SW 1271 (cell line): ENCODE measurements around the gene FAM171A2.
"Not testable (repeated sequence)": the region's sequence is repeated elsewhere in the genome, so short reads cannot be mapped to it uniquely, and the experiment has no call there.

Experiments used
- DNase-seq, 2 experiments: peaks; one replicate each; lab custom pipeline; 2025; lab: John Stamatoyannopoulos, UW

The FAM171A2 gene

DNA sequence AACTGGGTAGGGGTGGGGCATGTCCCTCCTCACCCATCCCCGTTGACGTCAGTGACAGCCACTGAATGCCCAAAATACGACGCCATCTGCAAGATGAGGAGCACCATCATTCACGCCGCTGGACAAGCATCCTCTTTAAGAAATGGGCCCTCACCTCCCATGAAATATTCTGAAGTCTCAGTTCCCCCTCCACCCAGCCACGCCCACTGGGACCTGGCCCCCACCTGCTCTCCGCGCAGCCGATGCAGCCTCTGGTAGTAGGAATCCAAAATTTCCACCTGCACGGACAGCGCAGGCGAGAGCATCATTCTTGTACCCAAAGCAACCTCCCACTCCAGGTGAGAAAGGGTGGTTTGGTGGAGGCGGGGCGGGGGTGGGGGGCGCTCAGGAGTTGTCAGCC, 20.2 kb upstream of the FAM171A2 start:
- no peak for DNase-seq

- no peak for DNase-seq
Observed at GRCh38 chr17:44383363-44383762, 19.7 kb upstream of the FAM171A2 start.

GRCh38 chr17:44382917-44383316, 19.3 kb upstream of the FAM171A2 start:
- DNase-seq: no peak

- no peak for DNase-seq
Observed at GRCh38 chr17:44381810-44382305, 18.2 kb upstream of the FAM171A2 start.

GRCh38 chr17:44380767-44381166, 17.1 kb upstream of the FAM171A2 start:
- DNase-seq: no peak

- DNase-seq: no peak
Observed at GRCh38 chr17:44379887-44380286, 16.2 kb upstream of the FAM171A2 start.

GRCh38 chr17:44378171-44378705, 14.6 kb upstream of the FAM171A2 start:
- no peak for DNase-seq

DNA sequence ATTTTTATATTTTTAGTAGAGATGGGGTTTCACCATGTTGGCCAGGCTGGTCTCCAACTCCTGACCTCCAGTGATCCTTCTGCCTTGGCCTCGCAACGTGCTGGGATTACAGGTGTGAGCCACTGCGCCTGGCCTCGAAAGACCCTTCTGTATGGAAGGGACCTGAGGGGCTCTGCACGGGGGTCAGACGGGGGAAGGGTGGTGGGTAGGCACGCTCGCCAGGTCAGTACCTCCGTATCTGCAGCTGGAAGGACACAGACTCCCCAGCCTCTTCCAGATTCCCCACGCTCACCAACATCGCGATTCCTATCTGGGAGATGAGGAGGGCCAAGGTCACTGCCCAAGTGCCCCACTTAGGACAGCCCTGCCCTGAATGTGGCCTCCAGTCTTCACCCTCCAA, 13.1 kb upstream of the FAM171A2 start:
- DNase-seq: no peak

DNA sequence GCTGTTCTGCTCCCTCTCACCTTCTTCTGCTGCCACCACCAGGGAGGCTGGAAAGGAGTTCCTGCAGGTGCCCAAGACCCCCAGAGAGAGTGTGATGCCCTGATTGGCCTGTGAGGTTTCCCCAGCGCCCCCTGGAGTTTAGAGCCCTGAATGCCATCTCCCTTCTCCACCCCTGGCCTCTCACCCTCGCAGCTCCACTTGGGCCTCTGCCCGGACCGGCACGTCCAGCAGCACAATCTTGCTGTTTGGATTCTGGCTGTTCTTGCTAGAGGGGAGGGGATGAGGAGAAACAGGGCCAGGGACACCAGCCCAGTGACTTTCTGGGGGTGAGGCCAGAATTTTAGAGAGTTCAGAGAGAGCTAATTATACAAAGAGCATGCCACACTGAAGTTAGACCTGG, 12.5 kb upstream of the FAM171A2 start:
- no peak for DNase-seq

DNA sequence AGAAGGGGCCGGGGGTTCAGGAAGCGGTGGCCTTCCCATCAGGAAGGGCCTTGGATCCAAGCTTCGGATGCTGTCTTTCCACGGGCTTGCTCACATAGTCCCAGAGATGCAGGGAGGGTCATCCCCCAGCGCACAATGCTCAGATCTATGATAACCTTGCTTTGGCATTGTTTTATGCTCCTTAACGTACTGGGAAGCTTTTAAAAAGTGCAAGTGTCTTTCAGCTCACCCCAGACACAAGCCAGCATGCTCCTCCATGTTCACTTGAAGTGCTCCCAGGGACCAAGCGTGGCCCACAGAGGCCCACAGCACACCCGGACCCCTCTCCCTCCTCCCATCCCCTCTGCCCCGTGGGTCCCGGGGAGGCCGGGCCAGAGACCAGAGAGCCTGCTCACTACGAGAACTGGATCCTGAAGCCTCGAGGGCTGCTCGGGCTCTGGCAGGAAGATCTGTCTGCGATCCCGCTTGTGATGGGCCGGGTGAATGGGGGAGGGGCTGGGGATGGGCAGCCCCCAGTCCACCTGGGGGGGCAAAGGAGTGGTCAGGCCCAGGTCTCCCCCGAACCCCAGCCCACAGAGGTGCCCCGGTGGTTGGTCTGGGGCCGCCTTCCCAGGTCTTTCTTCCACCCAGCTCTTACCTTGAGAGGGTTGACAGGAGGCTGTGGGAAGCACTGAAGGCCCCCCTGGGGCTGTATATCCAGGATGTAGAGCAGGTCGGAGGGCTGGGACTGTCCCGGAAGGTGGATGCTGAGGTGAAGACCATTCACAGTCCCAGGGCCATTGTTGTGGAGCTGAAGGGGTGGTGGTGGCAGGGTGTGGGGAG, 11.8 kb upstream of the FAM171A2 start:
- DNase-seq: no peak

DNA sequence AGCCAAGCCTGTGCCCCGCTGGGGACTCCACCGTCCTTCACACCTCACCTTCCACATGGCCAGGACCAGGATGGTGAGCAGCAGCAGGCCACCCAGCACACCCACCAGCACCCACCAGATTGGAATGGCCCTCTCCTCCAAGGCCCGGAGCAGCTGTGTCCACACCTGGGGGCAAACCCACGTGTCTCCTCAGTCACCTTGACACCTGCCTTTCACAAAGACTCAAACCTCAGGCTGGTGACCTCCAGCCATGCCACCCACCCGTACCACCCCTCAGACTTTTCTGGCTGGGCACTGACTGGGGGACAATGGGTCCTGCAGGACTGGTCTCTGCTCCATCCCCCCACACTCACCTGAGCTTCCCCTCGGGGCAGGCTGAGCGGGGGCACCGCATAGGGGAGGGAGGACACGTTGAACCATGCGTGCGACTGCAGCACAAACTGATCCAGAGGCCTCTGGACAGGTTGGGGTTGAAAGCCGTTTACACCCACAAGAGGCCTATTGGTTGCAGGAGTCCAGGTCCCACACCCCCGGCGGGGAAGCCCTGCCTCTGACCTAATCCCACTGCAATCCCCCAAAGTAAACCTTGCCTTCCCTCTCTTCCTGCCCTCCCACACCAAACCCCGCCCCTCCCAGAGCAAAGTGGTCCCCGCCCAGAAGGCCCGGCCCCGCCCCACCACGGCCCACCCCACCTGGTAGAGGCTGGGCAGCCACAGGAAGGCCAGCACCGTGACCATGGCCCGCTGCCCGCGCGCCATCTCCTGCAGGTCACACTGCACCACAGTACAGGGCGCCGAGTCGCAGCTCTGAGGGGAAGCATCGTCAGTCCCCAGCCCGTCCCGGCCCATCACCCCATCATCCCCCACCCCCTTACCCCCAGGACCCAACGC, 10.9 kb upstream of the FAM171A2 start:
- no peak for DNase-seq

DNA sequence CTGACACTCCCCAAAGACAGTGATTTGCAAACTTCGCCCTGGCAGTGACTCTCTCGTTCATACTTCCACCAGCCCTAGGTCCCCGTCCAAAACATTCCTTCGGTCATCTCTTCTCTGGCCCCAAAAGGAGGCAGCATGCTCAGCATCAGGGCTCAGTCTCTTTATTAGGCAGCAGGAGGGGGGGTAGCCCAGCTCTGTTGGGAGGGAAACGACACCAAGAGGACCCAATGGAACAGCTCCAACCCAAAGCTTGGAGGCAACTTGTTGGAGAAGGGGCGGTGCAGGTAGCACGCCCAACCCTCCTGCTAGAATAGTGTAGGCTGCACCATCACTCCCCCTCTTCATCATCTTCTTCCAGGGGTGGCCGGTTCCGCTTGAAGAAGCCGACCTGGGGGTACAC, 8.4 kb upstream of the FAM171A2 start:
- DNase-seq: no peak

DNA sequence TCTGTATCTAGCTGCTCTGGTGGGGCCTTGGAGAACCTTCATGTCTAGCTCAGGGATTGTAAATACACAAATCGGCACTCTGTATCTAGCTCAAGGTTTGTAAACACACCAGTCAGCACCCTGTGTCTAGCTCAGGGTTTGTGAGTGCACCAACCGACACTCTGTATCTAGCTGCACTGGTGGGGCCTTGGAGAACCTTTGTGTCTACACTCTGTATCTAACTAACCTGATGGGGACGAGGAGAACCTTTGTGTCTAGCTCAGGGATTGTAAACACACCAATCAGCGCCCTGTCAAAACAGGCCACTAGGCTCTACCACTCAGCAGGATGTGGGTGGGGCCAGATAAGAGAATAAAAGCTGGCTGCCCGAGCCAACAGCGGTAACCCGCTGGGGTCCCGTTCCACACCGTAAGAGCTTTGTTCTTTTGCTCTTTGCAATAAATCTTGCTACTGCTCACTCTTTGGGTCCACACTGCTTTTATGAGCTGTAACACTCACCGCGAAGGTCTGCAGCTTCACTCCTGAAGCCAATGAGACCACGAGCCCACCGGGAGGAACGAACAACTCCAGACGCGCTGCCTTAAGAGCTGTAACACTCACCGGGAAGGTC, 5.9 kb upstream of the FAM171A2 start:
- DNase-seq: not testable (repeated sequence)

DNA sequence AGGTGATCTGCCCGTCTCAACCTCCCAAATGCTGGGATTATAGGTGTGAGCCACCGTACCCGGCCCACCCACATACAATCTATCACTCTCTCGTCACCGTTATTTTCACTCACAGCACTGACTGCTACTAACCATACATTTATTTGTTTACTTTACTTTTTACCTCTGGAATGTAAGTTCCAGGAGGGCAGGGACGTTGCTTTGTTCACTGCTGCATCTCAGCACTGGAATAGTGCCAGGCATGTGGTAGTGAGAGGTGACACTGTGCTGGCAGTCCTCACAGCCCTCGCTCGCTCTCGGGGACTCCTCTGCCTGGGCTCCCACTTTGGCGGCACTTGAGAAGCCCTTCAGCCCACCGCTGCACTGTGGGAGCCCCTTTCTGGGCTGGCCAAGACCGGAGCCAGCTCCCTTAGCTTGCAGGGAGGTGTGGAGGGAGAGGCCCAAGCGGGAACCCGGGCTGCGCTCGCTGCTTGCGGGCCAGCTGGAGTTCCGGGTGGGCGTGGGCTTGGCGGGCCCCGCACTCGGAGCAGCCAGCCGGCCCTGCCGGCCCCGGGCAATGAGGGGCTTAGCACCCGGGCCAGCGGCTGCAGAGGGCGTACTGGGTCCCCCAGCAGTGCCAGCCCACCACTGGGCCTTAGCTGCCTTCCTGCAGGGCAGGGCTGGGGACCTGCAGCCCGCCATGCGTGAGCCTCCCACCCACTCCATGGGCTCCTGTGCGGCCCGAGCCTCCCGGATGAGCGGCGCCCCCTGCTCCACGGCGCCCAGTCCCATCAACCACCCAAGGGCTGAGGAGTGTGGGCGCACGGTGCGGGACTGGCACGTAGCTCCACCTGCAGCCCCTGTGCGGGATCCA, 5.0 kb upstream of the FAM171A2 start:
- DNase-seq: not testable (repeated sequence)

- no peak for DNase-seq
Observed at GRCh38 chr17:44367231-44367979, 3.8 kb upstream of the FAM171A2 start.

- not testable (repeated sequence) for DNase-seq
Observed at GRCh38 chr17:44365051-44365450, 1.4 kb upstream of the FAM171A2 start.

GRCh38 chr17:44362949-44363612, 572 bp downstream of the FAM171A2 start:
- no peak for DNase-seq

- DNase-seq: no peak
Observed at GRCh38 chr17:44362459-44362948, 1.1 kb downstream of the FAM171A2 start.
